ENCODE results near the gene TDRD6. TPM values are rescaled to one million over a fixed set of nuclear protein-coding genes. Genes with fewer than 3 reads are reported as not detected.
"Not testable (repeated sequence)": the region's sequence is repeated elsewhere in the genome, so short reads cannot be mapped to it uniquely, and the experiment has no call there.

Gene TDRD6
- total RNA-seq, 6 experiments from 2014 or later, result 0.13 to 1.4 (median 0.72) TPM

DNA sequence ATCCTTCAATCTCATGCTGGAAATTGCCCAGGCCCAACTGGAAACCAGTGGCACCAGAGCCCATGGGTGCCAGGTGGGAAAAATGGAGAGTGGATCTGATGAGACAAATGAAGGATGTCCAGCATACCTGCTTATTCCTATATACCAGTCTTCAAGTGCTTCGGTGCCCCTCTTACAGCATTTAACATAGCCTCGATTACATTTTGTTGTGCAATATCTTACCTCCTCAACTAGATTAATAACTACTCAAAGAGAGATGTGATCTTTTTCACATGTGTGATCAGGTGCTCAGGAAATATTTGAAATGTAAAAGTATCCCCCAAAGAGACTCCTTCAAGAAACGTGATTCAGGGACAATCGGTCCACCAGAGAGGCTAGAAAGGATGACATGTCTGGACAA lies 54.2 kb downstream of the TDRD6 start:
- no peak for ATAC-seq
- H3K4me1 ChIP-seq, result peaks cover 0 to 5% (median 0%) of the 10 kb centered on the region in 4 donors
- no peak overlapping the region for H3K4me3 ChIP-seq
- no peaks in the 10 kb centered on the region for H3K36me3 ChIP-seq
- no peaks in the 10 kb centered on the region for H3K27me3 ChIP-seq
- 98% methylated on average over 4 of the region's 4 CpGs for WGBS (ENCODE audit: insufficient coverage, low coverage, low lambda C conversion rate, missing lambda C conversion rate)
- no peak overlapping the region for H3K27ac ChIP-seq
- no peaks in the 10 kb centered on the region for H3K9me3 ChIP-seq
- intact Hi-C loops (cut with DNase I), result no loop called here
- DNase-seq, result no peak
- TF ChIP-seq POLR2A (IDR thresholded peaks at IDR 0.05), result no peak
- TF ChIP-seq CTCF (IDR thresholded peaks at IDR 0.05), result no peak

- ATAC-seq (peak in 1 of 4 donors; percentile 71), DNase-seq (no peak)
- 43% methylated on average over 1 of the region's 1 CpG for WGBS (ENCODE audit: insufficient coverage, low coverage, low lambda C conversion rate, missing lambda C conversion rate)
- Histone ChIP-seq H3K36me3 (no peaks in the 10 kb centered on the region), H3K9me3 (no peaks in the 10 kb centered on the region), H3K27me3 (no peaks in the 10 kb centered on the region), H3K4me1 (peaks cover 0 to 5% (median 0%) of the 10 kb centered on the region in 4 donors), H3K4me3 (no peak overlapping the region), H3K27ac (no peak overlapping the region)
- intact Hi-C loops (cut with DNase I), result no loop called here
- TF ChIP-seq CTCF (IDR thresholded peaks at IDR 0.05) (no peak), POLR2A (IDR thresholded peaks at IDR 0.05) (no peak)
Observed at GRCh38 chr6:46743425-46744158, 55.9 kb downstream of the TDRD6 start.

DNA sequence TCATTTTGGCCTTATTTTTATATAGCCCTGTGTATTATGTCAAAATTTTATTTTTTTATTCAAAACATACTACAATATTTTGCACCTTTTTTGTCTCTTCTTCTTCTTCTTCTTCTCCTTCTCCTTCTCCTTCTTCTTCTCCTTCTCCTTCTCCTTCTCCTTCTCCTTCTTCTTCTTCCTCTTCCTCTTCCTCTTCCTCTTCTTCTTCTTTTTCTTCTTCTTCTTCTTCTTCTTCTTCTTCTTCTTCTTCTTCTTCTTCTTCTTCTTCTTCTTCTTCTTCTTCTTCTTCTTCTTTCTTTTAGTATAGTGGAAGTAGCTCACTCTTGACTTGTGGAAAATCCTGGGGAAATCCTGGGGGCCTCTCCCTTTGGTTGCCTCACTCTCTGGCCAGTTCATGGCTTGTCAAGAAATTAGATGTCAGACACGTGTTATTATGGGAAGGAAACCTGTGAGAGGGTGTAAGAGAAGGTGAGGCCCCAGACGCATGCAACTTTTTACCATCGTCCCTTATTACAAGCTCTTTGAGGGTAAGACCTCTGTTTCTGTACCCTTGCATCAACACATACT lies 56.6 kb downstream of the TDRD6 start:
- not testable (repeated sequence) for ATAC-seq

DNA sequence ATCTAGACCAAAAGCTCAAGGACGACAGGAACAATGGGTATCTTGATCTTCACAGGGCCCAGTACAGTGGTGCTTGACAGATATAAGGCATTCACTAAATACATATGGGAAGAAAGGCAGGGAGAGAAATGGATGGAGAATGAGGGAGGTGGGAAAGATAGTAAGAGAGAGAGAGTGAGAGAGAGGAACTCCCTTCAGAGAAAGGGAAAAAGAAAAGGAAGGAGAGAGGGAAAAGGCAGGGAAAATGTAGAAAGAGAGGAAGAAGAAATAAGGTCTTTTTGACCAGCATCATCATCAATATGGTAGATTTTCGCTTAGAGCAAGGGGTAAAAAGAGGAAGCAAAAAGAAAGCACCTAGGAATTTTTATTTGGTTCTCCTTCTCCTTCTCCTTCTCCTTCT lies 58.3 kb downstream of the TDRD6 start:
- no peak for TF ChIP-seq POLR2A (IDR thresholded peaks at IDR 0.05)
- TF ChIP-seq CTCF (IDR thresholded peaks at IDR 0.05), result no peak
- Histone ChIP-seq H3K36me3 (no peaks in the 10 kb centered on the region), H3K27ac (no peak overlapping the region), H3K4me3 (no peak overlapping the region), H3K4me1 (peaks cover 0 to 5% (median 0%) of the 10 kb centered on the region in 4 donors), H3K27me3 (no peaks in the 10 kb centered on the region), H3K9me3 (no peaks in the 10 kb centered on the region)
- ATAC-seq (no peak), DNase-seq (no peak)
- WGBS (ENCODE audit: insufficient coverage, low coverage, low lambda C conversion rate, missing lambda C conversion rate), result 44% methylated on average over 2 of the region's 2 CpGs
- intact Hi-C loops (cut with DNase I), result no loop called here

More for the DNA sequence above, 56.6 kb downstream of the TDRD6 start:
- H3K27me3 ChIP-seq; H3K9me3 ChIP-seq; H3K4me1 ChIP-seq; intact Hi-C loops (cut with DNase I); DNase-seq; H3K27ac ChIP-seq; H3K36me3 ChIP-seq; H3K4me3 ChIP-seq: not testable (repeated sequence)
- 69% methylated on average over 3 of the region's 3 CpGs for WGBS (ENCODE audit: insufficient coverage, low coverage, low lambda C conversion rate, missing lambda C conversion rate)

DNA sequence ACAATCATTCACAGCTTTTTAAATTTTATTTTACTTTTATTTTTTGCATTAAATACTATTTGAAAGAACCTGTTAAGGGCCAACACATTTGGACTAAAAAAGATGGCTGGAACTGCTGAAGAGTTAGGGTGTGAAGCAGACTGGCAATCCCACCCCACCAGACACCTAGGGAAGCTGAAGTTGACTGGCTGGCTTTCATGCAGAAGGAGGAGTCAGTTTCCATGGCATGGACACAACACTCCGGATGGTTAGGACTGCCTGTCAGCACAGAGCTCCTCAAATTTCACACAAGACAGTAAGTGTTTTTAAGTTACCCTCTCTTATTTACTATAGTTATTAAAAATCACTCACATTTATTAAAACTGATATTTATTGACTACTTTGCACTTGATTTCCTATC lies 59.0 kb downstream of the TDRD6 start, which contains the start of gene ANKRD66:
Gene ANKRD66, plus strand, starts transcription at position 238 of the 400 bp plus-strand sequence. CDS start 5,016 bp downstream, outside the sequence.
- Histone ChIP-seq H3K4me1 (no peaks in the 10 kb centered on the region), H3K9me3 (no peaks in the 10 kb centered on the region), H3K4me3 (no peak within 1 kb of the TSS), H3K36me3 (no peaks in the 10 kb centered on the region), H3K27ac (no peak within 1 kb of the TSS), H3K27me3 (no peaks in the 10 kb centered on the region)
- ATAC-seq (no peak), DNase-seq (no peak)
- WGBS (ENCODE audit: insufficient coverage, low coverage, low lambda C conversion rate, missing lambda C conversion rate), result 62% methylated on average over 1 of the region's 1 CpG
- TF ChIP-seq CTCF (IDR thresholded peaks at IDR 0.05), result no peak
- no peak for TF ChIP-seq POLR2A (IDR thresholded peaks at IDR 0.05)
- intact Hi-C loops (cut with DNase I), result no loop called here

Measured in right lobe of liver (tissue), 6 donors.